Natural killer cell (primary cell): ENCODE data around the gene FCRL5. TPM values are rescaled to one million over a fixed set of nuclear protein-coding genes. Genes with fewer than 3 reads are reported as not detected.

ENCODE experiments used
- ATAC-seq, 3 donors: fragments of 150-1000 bp in 2 of 3; fragments of 200-7000 bp in 1 of 3; cut with Tn5 transposase; 1 replicate in 1 of 3; 2 replicates in 2 of 3; pipeline ENCODE4 v1.10.0; 2021; ENCODE audit warnings: mild to moderate bottlenecking in 2 of 3, moderate library complexity in 2 of 3
- DNase-seq, 2 donors: peaks; one replicate each; pipeline versions ENCODE4 v3.0.0 to v3.0.0-alpha.2; 2013 to 2021; ENCODE audit warnings: mixed read lengths in 1 of 2
- H3K27ac ChIP-seq: one replicate; pipeline ENCODE4 v1.5.1; 2013; ENCODE audit warnings: mild to moderate bottlenecking, low read length
- H3K27me3 ChIP-seq: one replicate; pipeline ENCODE4 v1.6.1; 2013; ENCODE audit warnings: low read length; ENCODE audit not compliant: control insufficient read depth, insufficient read depth
- H3K36me3 ChIP-seq: one replicate; pipeline ENCODE4 v1.6.1; 2013; ENCODE audit warnings: low read length; ENCODE audit not compliant: control insufficient read depth, insufficient read depth
- H3K4me1 ChIP-seq: one replicate; pipeline ENCODE4 v1.6.1; 2013; ENCODE audit warnings: low read length; ENCODE audit not compliant: control insufficient read depth, insufficient read depth
- H3K4me3 ChIP-seq: one replicate; pipeline ENCODE4 v1.5.1; 2013; ENCODE audit warnings: low read length
- H3K9me3 ChIP-seq: one replicate; pipeline ENCODE4 v1.6.1; 2013; ENCODE audit warnings: low read length; ENCODE audit not compliant: control insufficient read depth, insufficient read depth
- H3K27ac Mint-ChIP-seq, 2 donors: one replicate each; pipeline ENCODE4 v1.8.0; 2022; ENCODE audit warnings: mild to moderate bottlenecking in 2 of 2, mixed read lengths in 2 of 2, moderate library complexity in 1 of 2
- H3K27me3 Mint-ChIP-seq, 2 donors: one replicate each; pipeline ENCODE4 v1.8.0; 2022; ENCODE audit warnings: low read depth in 2 of 2, mixed read lengths in 2 of 2
- H3K36me3 Mint-ChIP-seq: one replicate; pipeline ENCODE4 v1.8.0; 2022; ENCODE audit warnings: mixed read lengths
- H3K4me1 Mint-ChIP-seq, 2 donors: one replicate each; pipeline ENCODE4 v1.8.0; 2022; ENCODE audit warnings: mixed read lengths in 2 of 2
- H3K4me3 Mint-ChIP-seq: one replicate; pipeline ENCODE4 v1.8.0; 2022; ENCODE audit warnings: mild to moderate bottlenecking, moderate library complexity, mixed read lengths
- H3K9me3 Mint-ChIP-seq, 2 donors: one replicate each; pipeline ENCODE4 v1.8.0; 2022; ENCODE audit warnings: mixed read lengths in 2 of 2
- CTCF ChIP-seq: fragments of 200-600 bp; IDR thresholded peaks from one replicate; pipeline ENCODE4 v1.8.0; 2022; ENCODE audit warnings: antibody characterized with exemption
- WGBS: methylation state at CpG from one replicate; pipeline ENCODE4 v1.1.7; 2013; ENCODE audit warnings: missing lambda C conversion rate; ENCODE audit not compliant: insufficient coverage; 5-methylcytosine and 5-hydroxymethylcytosine counted together
- intact Hi-C: fragments of 100-400 bp; cut with micrococcal nuclease; formaldehyde crosslinking; loops from one replicate; pipeline ENCODE4 v1.14.2; 2022
- total RNA-seq, 4 donors: library from RNA; stranded (reverse); fragments of 120-200 nt in 1 of 4; gene quantifications; one replicate each; pipeline versions ENCODE4 v1.2.3 to v1.2.4, GENCODE V29; 2013 to 2022

FCRL5 gene
- total RNA-seq, 3 donors from 2014 or later (not counting 1 experiment from before 2014, with no cell fraction given): 0.23 to 3.6 (median 0.54) TPM

GRCh38 chr1:157580828-157581210 lies 28.5 kb upstream of the FCRL5 start:
- WGBS: 85% methylated on average over 1 of the region's 1 CpG
- peaks cover 3 to 6% of the 10 kb centered on the region in 2 donors for H3K27me3 Mint-ChIP-seq

GRCh38 chr1:157580179-157580827 lies 28.0 kb upstream of the FCRL5 start:
- peak; percentile 90 for TF ChIP-seq CTCF
- peak in 1 of 2 donors; percentile 72 for DNase-seq
- Mint-ChIP-seq H3K9me3 (no peaks in the 10 kb centered on the region), H3K36me3 (no peaks in the 10 kb centered on the region), H3K27me3 (peaks cover 1 to 4% of the 10 kb centered on the region in 2 donors), H3K27ac (peak overlapping the region in 1 of 2 donors; percentile 32), H3K4me1 (peaks cover 5 to 11% of the 10 kb centered on the region in 2 donors), H3K4me3 (no peak overlapping the region)
- no peak overlapping the region for H3K4me3 ChIP-seq
- H3K36me3 ChIP-seq: no peaks in the 10 kb centered on the region
- H3K4me1 ChIP-seq: peaks cover 9% of the 10 kb centered on the region
- H3K27ac ChIP-seq: no peak overlapping the region
- H3K9me3 ChIP-seq: peaks cover 6% of the 10 kb centered on the region
- WGBS: 4% methylated on average over 4 of the region's 4 CpGs
- H3K27me3 ChIP-seq: peaks cover 2% of the 10 kb centered on the region
- intact Hi-C loops: loop anchor here (1.0 kb wide), 3 partner anchors 111 to 368 kb away; no protein-coding TSS in a partner anchor
- peak in 2 of 3 donors; percentile 63 for ATAC-seq

More at GRCh38 chr1:157580828-157581210, 28.5 kb upstream of the FCRL5 start:
- no peaks in the 10 kb centered on the region for H3K36me3 Mint-ChIP-seq
- H3K27ac ChIP-seq: no peak overlapping the region
- H3K4me3 Mint-ChIP-seq: no peak overlapping the region
- no peak for TF ChIP-seq CTCF
- peaks cover 5 to 11% of the 10 kb centered on the region in 2 donors for H3K4me1 Mint-ChIP-seq
- intact Hi-C loops: loop anchor here (1.0 kb wide), 3 partner anchors 110 to 367 kb away; no protein-coding TSS in a partner anchor
- DNase-seq: no peak
- H3K9me3 ChIP-seq: peaks cover 6% of the 10 kb centered on the region
- H3K27me3 ChIP-seq: peaks cover 1% of the 10 kb centered on the region
- H3K4me1 ChIP-seq: peaks cover 9% of the 10 kb centered on the region
- H3K9me3 Mint-ChIP-seq: no peaks in the 10 kb centered on the region
- H3K4me3 ChIP-seq: no peak overlapping the region
- ATAC-seq: no peak
- H3K27ac Mint-ChIP-seq: no peak overlapping the region
- no peaks in the 10 kb centered on the region for H3K36me3 ChIP-seq

GRCh38 chr1:157577420-157577819 lies 25.1 kb upstream of the FCRL5 start:
- WGBS: 92% methylated on average over 3 of the region's 3 CpGs
- H3K36me3 ChIP-seq: no peaks in the 10 kb centered on the region
- Mint-ChIP-seq H3K4me3 (no peak overlapping the region), H3K4me1 (peaks cover 5 to 11% of the 10 kb centered on the region in 2 donors), H3K27me3 (peaks cover 0 to 11% of the 10 kb centered on the region in 2 donors), H3K36me3 (no peaks in the 10 kb centered on the region), H3K9me3 (no peaks in the 10 kb centered on the region), H3K27ac (no peak overlapping the region)
- no peak overlapping the region for H3K4me3 ChIP-seq
- ATAC-seq: no peak
- H3K4me1 ChIP-seq: peaks cover 6% of the 10 kb centered on the region
- H3K27me3 ChIP-seq: peaks cover 2% of the 10 kb centered on the region
- intact Hi-C loops: no loop called here
- no peaks in the 10 kb centered on the region for H3K9me3 ChIP-seq
- DNase-seq: no peak
- TF ChIP-seq CTCF: no peak
- no peak overlapping the region for H3K27ac ChIP-seq

- H3K36me3 Mint-ChIP-seq: no peaks in the 10 kb centered on the region
- intact Hi-C loops: no loop called here
- Histone ChIP-seq H3K9me3 (no peaks in the 10 kb centered on the region), H3K27me3 (peaks cover 2% of the 10 kb centered on the region), H3K27ac (no peak overlapping the region), H3K4me3 (no peak overlapping the region), H3K36me3 (no peaks in the 10 kb centered on the region), H3K4me1 (no peaks in the 10 kb centered on the region)
- H3K4me3 Mint-ChIP-seq: no peak overlapping the region
- H3K9me3 Mint-ChIP-seq: no peaks in the 10 kb centered on the region
- H3K4me1 Mint-ChIP-seq: peaks cover 5 to 6% of the 10 kb centered on the region in 2 donors
- DNase-seq (no peak), ATAC-seq (no peak)
- peaks cover 0 to 11% of the 10 kb centered on the region in 2 donors for H3K27me3 Mint-ChIP-seq
- TF ChIP-seq CTCF: no peak
- WGBS: 75% methylated on average over 1 of the region's 2 CpGs
- H3K27ac Mint-ChIP-seq: no peak overlapping the region
These were observed 23.4 kb upstream of the FCRL5 start for GRCh38 chr1:157575744-157576143.
